Measurements from ENCODE around the gene DST. TPM values are rescaled to one million over a fixed set of nuclear protein-coding genes. Genes with fewer than 3 reads are reported as not detected.
"Not testable (repeated sequence)": the region's sequence is repeated elsewhere in the genome, so short reads cannot be mapped to it uniquely, and the experiment has no call there.

Gene DST
- total RNA-seq, 1 experiment from 2014 or later = 76.0 TPM

GRCh38 chr6:56567501-56567900, 75.2 kb downstream of the DST start:
- H3K36me3 ChIP-seq (ENCODE audit: control insufficient read depth, insufficient read depth, low read length) = no peaks in the 10 kb centered on the region

GRCh38 chr6:56562730-56563129, 80.0 kb downstream of the DST start:
- H3K27ac Mint-ChIP-seq (ENCODE audit: unreplicated experiment); BruUV-seq (replicated peaks); CTCF ChIA-PET; H3K4me1 ChIP-seq; H3K4me3 Mint-ChIP-seq (ENCODE audit: unreplicated experiment); H3K36me3 ChIP-seq (ENCODE audit: control insufficient read depth, insufficient read depth, low read length); H3K4me3 ChIP-seq (ENCODE audit: low read depth, low read length); POLR2A ChIA-PET; DNase-seq; intact Hi-C loops (cut with micrococcal nuclease; ENCODE audit: unreplicated experiment); H3K9me3 Mint-ChIP-seq (ENCODE audit: unreplicated experiment); H3K27me3 ChIP-seq (replicated peaks; ENCODE audit: control insufficient read depth, insufficient read depth, low read length); H3K4me1 Mint-ChIP-seq (ENCODE audit: low read depth, unreplicated experiment); H3K9me3 ChIP-seq; H3K27me3 Mint-ChIP-seq (ENCODE audit: insufficient read depth, unreplicated experiment): not testable (repeated sequence)
- peaks cover 25% of the 10 kb centered on the region for H3K36me3 Mint-ChIP-seq (ENCODE audit: insufficient read depth, unreplicated experiment)

More at GRCh38 chr6:56567501-56567900, 75.2 kb downstream of the DST start:
- Mint-ChIP-seq H3K36me3 (ENCODE audit: insufficient read depth, unreplicated experiment) (peaks cover 25% of the 10 kb centered on the region), H3K9me3 (ENCODE audit: unreplicated experiment) (no peaks in the 10 kb centered on the region), H3K4me1 (ENCODE audit: low read depth, unreplicated experiment) (no peaks in the 10 kb centered on the region), H3K4me3 (ENCODE audit: unreplicated experiment) (no peak overlapping the region), H3K27me3 (ENCODE audit: insufficient read depth, unreplicated experiment) (no peaks in the 10 kb centered on the region), H3K27ac (ENCODE audit: unreplicated experiment) (no peak overlapping the region)
- TF ChIP-seq CTCF (IDR thresholded peaks at IDR 0.05; ENCODE audit: insufficient read depth in 1 of 2, low read depth in 1 of 2, low read length in 1 of 2, severe bottlenecking in 1 of 2, unreplicated experiment in 1 of 2) = no peak
- H3K9me3 ChIP-seq = no peaks in the 10 kb centered on the region
- no peak for DNase-seq
- no peaks in the 10 kb centered on the region for H3K4me1 ChIP-seq
- ChIA-PET CTCF (no interaction called here), POLR2A (no interaction called here)
- H3K27me3 ChIP-seq (replicated peaks; ENCODE audit: control insufficient read depth, insufficient read depth, low read length) = no peaks in the 10 kb centered on the region
- intact Hi-C loops (cut with micrococcal nuclease; ENCODE audit: unreplicated experiment) = no loop called here
- no peak overlapping the region for H3K4me3 ChIP-seq (ENCODE audit: low read depth, low read length)
- no TSS peak for BruUV-seq (replicated peaks)

- CTCF ChIA-PET = no interaction called here
These were observed 85.7 kb downstream of the DST start for GRCh38 chr6:56556751-56557540.

More at GRCh38 chr6:56556751-56557540, 85.7 kb downstream of the DST start:
- Histone ChIP-seq H3K4me3 (ENCODE audit: low read depth, low read length) (no peak overlapping the region), H3K36me3 (ENCODE audit: control insufficient read depth, insufficient read depth, low read length) (no peaks in the 10 kb centered on the region), H3K9me3 (no peaks in the 10 kb centered on the region), H3K4me1 (no peaks in the 10 kb centered on the region; the same call in 1 of the 2 replicates), H3K27me3 (replicated peaks; ENCODE audit: control insufficient read depth, insufficient read depth, low read length) (no peaks in the 10 kb centered on the region)
- Mint-ChIP-seq H3K4me3 (ENCODE audit: unreplicated experiment) (no peak overlapping the region), H3K27ac (ENCODE audit: unreplicated experiment) (peak overlapping the region; percentile 28), H3K9me3 (ENCODE audit: unreplicated experiment) (no peaks in the 10 kb centered on the region), H3K36me3 (ENCODE audit: insufficient read depth, unreplicated experiment) (no peaks in the 10 kb centered on the region), H3K27me3 (ENCODE audit: insufficient read depth, unreplicated experiment) (no peaks in the 10 kb centered on the region), H3K4me1 (ENCODE audit: low read depth, unreplicated experiment) (peaks cover 7% of the 10 kb centered on the region)
- DNase-seq = peak in 1 of 2 experiments; percentile 7
- TF ChIP-seq CTCF (IDR thresholded peaks at IDR 0.05; ENCODE audit: insufficient read depth in 1 of 2, low read depth in 1 of 2, low read length in 1 of 2, severe bottlenecking in 1 of 2, unreplicated experiment in 1 of 2) = no peak
- no TSS peak for BruUV-seq (replicated peaks)
- POLR2A ChIA-PET = no interaction called here
- intact Hi-C loops (cut with micrococcal nuclease; ENCODE audit: unreplicated experiment) = no loop called here

All from Caco-2 (cell line).